ENCODE results near the gene ZNF22.

GRCh38 chr10:44993922-44994751 lies 6.6 kb upstream of the ZNF22 start:
- TF ChIP-seq CTCF (IDR thresholded peaks at IDR 0.05; ENCODE audit: poor library complexity) = no peak
- no peak for TF ChIP-seq EZH2 (IDR thresholded peaks at IDR 0.05; ENCODE audit: borderline replicate concordance)

All from hepatocyte (in vitro differentiated cells).